NCI-H446 treated with DMSO at 0.1 percent for 48 hours (cell line): Measurements from ENCODE around the gene FRAT2.
"Not testable (repeated sequence)": the region's sequence is repeated elsewhere in the genome, so short reads cannot be mapped to it uniquely, and the experiment has no call there.

Experiments
- DNase-seq: peaks from one replicate; lab custom pipeline; 2025; lab: John Stamatoyannopoulos, UW

Gene FRAT2

DNA sequence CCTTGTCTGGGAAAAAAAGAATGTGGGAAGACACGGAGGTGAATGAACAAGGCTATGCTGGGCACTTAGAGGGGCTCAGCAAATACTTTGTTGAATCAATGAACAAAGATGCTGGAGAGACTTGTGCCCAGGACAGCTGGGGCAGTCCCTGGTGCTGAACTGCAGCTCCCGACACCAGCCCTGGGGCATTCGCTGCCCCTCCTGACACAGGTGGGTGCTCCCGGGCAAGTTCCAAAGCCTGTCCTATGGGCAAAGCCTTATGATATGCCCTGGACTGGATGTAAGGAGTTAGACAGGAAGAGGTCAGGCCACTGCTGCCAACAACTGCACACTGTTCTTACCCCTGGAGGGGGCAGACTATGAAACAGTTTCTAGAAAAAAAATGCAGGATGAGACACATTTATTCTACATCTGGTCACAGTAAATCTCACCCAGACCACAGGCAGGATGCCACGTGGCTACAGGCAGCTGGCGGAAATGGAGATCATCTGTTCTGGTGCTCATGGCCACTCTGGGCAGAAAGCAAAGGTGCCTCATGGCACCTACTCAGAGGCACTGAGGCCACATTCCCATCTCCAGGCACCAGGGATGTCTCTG, 21.9 kb upstream of the FRAT2 start:
- DNase-seq = no peak

DNA sequence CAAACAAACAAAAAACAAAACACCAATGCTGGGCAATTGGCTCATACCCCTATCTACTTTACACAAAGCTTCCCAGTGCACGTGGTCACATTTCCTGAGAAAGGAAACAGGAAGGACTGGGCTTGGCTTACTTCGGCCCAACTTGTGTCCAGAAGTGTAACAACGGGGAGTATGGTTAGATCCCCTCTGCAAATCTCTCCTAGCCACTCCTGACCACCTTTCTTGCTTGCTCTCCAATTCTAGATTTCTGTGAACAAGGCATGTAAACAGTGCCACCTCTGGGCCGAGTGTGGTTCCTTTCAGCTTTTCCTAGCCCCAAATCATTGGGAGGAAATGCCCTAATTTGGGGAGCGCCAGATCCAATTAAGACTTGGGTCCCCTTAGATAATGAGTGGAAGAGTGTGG, 21.0 kb upstream of the FRAT2 start:
- no peak for DNase-seq

DNA sequence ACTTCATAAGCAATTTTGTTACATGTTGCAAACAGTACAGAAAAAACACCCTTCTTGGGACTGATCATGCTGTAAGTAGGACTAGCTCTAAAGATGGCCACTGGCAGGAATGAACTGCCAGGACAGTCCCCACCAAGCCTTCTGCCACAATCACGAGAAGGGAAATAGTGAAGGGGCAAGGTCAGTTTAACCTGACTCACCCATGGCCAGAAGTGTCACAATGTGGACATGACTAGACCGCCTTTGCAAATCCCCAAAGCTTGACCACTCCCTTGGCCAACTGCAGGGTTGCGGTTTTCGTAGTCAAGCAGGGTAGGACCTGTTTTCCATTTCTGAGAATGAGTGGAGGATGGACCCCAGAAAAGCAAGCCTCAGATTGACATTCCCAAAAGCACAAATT, 19.4 kb upstream of the FRAT2 start:
- no peak for DNase-seq

DNA sequence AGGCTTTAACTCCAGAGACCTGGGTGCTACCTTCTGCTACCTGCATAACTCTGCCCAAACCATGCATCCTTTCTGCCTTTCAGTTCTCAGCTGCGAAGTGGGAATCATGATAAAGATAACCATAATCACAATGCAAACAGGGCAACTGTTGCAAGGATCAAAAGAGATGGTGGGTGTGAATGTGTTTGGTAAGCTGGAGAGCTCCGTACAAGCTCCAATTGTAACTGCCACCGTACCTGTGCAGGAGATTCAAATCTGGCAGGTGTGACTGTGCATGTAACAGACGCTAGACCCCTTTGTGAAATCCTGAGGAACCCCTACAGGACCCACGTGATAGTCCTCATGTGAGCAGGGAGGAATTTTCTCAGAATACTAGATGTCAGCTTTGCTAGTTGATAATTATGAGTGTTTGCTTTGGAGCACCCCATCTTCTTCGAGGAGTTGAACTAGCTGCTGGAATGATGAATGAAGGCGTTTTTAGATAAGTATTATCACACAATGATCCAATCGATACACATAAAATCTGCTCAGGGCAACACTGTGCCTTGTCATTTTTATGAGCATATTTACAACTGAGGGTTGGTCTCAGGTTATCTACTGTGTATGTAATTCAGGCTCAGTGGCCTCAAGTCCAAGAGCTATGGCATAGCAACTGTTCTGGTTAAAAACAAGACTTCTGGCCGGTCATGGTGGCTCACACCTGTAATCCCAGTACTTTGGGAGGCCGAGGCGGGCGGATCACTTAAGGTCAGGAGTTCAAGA, 15.4 kb upstream of the FRAT2 start:
- DNase-seq = no peak

DNA sequence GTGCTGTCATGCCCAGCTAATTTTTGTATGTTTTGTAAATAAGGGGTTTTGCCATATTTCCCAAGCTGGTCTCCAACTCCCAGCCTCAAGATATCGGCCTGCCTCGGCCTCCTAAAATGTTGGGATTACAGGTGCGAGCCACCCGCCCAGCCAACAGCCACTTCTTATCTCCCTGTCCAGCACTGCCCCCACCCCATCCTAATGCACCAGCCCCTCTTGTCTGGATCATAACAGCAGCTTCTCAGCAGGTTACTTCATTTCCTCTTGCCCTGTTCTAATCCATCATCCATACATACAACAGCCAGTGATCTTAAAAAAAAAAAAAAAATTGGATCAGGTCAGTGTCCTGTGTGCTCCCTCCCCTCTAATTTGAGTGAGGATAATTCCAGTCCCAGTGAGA, 12.8 kb upstream of the FRAT2 start:
- no peak for DNase-seq

DNA sequence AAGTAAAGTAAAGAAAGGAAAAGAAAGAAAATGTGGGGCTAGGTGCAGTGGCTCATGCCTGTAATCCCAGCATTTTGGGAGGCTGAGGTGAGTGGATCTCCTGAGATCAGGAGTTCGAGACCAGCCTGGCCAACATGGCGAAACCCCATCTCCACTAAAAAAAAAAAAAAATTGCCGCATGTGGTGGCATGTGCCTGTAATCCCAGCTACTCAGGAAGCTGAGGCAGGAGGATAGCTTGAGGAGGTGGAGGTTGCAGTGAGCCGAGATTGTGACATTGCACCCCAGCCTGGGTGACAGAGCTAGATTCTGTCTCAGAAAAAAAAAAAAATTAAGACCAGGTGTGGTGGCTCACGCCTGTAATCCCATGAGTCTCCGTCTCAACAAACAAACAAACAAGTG, 9.1 kb upstream of the FRAT2 start:
- DNase-seq = not testable (repeated sequence)

DNA sequence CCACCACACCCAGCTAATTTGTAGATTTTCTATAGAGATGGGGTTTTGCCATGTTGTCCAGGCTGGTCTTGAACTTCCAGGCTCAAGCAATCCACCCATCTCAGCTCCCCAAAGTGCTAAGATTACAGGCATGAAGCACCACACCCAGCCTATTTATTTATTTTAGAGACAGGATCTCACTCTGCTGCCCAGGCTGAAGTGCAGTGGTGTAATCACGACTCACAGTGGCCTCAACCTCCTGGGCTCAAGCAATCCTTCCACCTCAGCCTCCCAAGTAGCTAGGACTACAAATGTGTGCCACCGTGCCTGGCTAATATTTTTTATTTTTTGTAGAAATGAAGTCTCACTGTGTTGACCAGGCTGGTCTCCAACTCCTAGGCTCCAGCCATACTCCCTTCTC, 6.9 kb upstream of the FRAT2 start:
- DNase-seq = no peak

DNA sequence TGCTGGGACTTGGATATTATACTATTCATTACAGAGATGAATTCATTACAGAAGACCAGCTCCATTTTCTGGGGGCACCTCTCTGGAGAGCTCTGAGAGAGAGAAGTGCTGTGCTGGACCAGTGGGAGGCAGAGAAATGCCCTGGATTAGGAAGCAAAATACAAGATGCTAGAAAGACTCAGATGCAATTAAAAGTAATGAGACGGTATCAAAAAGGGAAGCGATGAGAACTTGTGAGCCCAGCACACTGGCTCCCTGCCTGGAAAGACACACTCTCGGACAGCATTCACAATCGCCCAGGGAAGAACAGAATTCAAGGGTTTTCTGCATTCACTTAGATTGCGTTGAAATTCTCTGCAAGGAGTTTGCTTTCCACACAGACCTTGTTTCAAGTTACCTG, 3.5 kb upstream of the FRAT2 start:
- no peak for DNase-seq

DNA sequence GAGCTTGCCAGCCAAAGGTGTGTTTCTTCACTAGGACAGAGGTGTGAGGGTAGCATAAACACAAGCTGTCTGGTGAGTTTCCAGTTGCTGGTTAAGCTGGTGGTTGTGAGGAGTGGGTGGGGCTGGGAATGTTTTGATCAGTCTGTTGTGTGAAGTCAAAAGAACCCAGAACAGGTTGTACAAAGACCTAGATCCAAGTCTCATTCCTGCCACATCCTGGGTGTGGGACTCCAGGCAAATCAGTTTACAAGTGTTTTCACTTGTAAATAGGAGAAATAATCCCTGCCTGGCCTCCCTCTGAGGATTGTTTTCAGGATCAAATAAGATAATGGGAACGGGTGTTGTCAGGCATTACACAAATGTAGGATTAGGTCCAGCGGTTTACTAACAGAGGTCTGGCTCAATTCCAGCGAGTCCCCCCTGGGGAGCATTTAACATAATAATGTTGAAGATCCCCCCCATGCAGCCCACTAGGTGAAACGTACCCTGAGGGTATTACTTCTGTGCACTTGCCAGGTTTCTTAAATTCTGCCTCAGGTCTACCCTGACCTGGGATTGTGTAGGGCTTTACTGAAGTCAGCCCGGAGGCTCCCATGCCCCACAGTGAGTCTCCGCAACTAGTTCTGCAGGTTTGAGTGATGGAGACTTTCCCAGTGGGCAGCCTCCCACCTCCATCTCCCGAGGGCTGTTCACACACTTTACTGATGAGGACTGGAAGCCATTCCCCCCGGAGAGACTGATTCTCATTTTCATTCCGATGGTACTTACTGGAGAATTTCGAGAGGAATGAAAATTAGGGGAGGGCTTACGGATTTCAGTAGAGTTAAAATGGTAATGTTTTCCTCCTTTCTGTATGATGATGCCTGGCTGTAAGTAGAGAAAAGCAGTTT, 2.7 kb upstream of the FRAT2 start:
- no peak for DNase-seq

DNA sequence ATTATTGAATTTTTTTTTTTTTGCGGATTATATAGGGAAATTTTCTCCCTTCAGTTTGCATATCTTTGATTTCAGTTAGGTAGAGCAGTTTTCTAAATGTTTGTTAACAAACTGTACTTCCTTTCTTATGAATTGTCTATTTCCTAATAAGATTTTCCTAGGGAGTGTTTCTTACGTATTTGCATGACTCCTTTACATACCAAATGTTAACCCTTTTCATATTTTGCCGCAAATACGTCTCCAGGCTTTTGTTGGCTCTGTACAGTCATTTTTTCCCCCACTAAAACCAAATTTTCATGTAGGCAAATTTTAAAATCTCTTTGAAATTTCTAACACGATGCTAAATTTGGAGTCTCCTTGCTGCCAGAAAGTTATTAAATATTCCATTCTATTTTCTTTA, 1.9 kb upstream of the FRAT2 start:
- DNase-seq = no peak

DNA sequence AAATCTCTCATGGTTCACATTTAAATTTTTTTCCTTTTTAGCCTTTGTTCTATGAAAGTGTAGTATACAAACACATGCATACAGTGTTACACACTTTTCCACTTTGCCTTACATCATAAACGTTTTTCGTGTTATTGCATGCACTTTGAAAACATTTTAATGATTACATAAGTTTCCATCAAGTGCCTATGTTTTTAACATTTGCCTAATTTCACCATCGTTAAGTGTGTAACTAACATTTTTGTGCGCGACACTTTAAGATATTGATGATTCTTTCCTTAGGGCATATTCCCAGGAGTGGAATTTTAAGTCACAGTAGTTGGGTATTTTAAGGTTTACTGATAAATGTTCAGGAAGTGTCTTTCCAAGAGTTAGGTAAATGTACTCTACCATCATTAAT, 1.5 kb upstream of the FRAT2 start:
- no peak for DNase-seq

DNA sequence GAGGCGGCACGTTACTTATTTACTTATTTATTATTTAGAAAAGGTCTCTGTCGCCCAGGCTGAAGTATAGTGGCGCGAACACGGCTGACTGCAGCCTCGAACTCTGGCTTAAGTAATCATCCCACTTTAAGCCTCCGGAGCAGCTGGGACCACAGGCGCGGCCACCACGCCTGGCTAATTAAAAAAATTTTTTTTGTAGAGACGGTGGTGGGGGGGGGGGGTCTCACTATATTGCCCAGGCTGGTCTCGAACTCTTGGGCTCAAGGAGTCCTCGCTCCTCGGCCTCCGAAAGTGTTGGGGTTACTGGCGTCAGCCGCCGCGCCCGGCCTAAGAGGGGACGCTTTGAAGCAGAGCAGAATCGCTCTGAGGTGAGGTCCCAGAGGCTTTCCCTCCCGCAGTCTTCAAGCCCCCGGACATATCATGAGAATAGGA, 675 bp upstream of the FRAT2 start:
- no peak for DNase-seq

DNA sequence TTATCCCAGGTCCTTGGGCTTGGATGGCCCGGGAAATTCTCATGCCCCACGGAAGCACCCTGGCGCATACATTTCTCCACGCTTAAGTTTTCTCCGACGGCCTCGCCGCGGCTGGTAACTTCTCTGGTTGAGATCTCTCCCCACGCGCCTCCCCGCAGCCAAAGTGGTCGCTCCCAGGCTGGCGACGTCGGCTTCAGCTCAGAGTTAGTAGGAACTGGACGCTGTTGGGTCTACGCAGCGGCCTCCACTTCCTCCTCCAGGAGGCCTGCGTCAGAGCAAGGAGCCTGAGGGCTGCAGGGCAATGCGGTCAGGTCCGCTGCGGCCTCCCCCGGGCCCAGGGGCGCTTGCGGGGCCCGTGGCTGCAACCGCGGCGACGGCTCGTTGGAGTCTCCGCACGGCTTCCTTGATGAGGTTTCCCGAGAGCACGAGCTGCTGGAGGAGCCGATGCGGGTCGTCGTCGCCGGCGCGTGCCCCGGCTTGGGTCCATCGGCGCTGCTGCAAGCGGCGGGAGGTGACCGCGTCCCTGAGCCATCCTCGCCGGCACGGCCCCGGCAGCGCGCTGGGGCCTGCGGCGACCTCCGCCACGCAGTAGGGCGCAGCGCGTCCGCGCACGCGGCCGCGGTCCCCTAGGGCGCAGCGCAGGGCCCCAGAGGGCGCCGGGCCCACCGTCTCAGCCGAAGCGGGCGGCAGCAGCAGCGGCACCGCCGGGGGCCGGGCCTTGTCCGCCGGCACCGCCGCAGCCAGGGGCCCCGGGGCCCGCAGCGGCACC, 744 bp downstream of the FRAT2 start:
- DNase-seq = no peak

DNA sequence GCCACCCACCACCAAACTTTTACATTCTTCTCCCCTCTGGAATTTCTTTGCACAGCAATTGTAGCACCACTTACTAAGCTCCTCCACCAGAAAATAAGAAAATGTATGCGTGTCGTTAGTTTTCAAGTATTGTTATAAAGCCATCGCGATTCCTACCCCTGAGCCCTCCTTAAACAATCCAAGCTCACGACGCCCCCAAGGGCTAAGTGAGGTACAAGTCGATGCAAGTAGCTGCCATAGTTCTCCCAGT, 1.3 kb downstream of the FRAT2 start:
- DNase-seq = no peak

DNA sequence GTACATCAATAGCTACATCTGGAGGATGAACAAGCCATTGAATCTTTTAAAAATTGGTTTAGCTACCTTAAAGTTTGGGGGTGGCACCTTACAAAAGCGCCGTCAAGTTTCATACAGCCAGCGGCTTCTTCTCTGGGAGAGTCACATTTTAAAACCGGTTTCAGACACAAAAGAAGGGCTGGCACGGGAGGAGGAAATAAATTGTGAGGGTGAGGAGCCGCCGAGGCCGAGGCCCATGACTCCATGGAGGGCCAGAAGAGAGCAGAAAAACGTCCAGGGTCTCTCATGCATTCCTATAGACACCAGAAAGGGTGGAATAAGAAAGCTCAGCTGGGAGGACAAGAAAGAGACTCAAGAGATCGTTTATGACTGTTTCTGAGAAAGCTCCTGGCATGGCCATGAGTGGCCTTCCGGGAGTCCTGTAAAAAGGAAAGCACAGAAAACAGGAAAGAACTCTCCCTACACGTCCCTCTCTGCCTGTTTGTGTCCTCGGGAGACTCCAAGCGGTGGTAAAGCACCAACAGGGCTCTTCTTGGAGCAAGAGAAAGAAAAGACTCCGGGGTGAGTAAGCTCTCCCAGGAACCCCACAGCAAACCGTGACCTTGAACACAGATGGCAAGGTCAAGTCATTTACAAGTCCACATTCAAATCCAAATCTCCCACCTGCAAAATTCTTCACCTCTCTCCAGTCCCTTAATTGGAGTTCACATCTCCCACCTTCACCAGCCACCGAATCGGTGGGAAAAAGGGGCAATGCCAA, 1.8 kb downstream of the FRAT2 start:
- no peak for DNase-seq

DNA sequence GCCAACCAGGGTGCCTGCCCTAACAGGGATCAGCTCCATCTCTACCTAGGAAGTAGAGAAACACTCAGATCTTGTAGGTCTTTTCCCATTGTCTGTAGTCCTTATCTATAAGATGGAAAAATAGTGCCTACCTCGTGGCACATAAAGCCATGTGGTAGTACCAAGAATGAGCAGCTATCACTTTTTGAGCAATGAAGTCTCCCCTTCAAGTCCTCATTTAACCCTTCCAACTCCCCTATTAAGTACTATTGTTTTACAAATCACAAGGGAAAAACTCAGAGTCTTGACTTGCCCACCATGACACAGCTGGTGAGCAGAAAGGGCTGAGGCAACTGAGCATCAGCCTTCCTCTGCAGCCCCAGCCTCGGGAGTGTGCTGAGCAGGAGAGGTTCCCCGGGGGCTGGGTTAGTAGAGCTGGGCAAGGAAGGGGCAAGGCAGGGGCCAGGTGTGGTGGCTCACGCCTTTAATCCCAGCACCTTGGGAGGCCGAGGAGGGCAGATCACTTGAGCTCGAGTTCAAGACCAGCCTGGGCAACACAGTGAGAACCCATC, 3.3 kb downstream of the FRAT2 start:
- no peak for DNase-seq

DNA sequence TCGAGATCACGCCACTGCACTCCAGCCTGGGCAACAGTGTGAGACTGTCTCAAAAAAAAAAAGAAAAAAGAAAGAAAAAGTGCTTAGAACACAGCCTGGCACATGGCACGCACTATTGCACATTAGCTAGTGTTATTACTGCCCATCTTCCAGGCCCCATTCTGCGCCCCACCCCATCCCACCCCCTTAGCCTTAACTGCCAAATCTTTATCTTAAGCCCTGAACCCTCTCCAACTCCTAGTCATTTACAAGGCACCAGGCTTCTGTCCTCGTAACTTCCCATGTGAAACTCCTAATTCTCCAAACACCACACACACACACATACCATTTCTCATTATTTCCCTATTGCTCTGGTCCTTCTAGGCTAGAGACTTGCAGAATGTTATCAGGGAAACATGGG, 4.8 kb downstream of the FRAT2 start:
- DNase-seq = no peak

DNA sequence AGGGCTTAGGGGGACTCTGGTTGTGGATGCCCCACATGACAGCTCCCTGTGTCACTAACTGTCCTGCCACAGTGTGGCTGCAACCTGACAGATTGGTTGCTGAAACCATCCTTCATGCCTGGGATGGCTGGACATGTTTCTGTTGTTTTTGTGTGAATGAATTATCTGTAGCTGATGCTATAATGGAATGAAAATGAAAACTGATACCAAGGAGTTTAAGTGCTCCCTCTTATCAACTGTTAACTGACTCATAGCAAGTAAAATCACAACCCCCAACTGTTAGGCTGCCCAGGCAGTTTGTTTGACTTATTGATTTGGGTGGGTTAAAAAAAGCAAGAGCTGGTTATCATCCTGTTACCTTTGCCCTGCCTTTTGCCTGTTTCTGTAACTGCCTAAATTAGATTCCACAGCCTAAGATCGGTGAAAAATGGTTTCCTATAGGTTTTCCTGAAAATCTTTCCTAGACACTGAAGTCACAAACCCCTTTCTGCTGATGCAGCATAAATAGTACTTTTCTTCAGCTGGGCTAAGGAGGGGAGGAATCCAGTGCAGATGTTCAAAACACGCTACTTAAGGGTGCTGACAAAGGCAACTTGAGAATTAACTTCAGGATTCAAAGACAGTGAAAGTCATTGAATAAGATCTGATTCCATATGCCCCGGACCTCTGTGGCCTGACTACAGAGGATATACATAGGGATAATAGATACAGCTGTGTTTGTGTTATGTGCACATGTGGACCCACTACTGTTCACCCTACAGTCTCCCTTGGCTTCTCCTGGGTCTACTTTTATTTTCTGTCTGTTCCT, 5.7 kb downstream of the FRAT2 start:
- no peak for DNase-seq

DNA sequence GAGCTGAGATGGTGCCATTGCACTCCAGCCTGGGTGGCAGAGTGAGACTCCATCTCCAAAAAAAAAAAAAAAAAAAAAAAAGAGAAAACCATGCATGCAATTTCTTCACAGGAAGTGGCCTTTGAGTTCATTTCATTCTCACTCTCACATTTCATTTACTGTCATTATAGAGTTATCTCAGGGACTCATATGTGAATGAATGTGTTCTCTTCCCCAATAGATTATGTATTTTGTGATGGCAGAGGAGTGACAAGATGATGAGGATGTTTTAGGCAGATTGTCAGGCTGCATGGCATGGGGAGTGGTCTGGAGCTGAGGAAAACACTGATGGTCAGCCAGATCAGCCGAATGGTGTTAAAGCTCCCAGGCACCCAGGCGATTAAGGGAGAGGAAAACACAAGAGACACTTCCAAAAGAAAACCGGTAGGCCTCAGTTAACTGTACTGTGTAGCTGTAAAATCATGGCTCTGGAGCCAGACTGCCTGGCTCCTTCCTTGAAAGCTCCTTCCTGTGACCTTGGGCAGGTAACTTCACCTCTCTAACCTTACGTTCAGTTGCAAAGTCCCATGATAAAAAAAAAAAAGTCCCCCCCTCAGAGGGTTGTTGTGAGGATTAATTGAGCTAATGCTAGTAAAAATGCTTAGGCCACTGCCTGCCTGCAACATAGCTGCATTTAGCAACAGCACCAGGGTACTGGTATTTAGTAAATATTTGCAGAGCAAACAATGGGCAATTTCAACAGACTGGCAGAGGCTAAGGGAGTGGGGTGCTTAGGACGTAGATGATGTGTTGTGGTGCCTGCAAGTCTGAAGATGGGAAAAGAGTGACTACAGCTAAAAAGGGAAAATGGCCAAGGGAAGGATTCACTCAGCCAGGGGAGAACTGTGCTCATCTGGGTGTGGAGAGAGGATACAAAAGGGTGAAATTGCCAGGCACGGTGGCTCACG, 6.9 kb downstream of the FRAT2 start:
- DNase-seq = no peak

DNA sequence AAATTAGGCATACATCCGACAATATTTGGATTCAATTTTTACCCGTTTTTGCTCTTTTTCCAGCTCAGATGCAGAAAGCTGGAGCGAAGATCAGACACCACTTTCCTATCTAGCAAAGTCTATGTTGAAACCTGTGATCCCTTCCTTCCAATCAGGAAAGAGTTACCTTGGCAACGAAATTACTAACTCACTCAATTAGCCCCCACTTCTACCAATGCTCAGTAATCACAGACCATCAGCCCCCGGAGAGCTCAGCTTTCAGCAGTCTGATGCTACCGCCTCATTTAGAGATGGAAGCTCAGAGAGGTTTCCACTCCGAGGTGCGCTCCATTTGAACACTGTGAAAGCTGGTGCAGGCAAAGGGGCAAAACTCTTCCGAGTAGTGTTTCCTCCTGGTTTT, 8.8 kb downstream of the FRAT2 start:
- no peak for DNase-seq
